Measurements from ENCODE around the gene KLK1.
"Not testable (repeated sequence)": the region's sequence is repeated elsewhere in the genome, so short reads cannot be mapped to it uniquely, and the experiment has no call there.

KLK1 gene

DNA sequence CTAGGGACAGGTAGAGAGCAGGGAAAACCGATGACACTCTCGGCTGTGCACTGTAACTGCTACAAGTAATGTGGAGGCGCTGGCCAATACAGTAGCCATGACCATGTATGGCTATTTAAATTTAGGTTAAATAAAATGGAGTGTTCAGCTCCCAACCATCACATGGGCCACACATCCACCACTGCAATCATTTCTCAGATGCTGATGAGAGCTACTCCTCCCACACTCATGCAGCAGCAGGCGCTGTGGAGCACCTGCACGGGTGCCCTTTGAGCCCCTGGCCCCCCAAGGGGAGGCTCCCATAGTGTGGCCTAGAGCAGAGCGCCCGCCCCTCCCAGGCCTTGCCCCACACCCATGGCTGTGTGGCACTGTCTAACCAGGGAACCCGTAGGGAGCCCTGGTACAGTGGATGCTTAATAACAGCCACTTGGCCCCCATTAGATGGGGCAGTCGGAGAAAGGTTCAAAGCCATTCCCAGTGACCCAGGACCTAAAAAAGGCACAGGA lies 27.4 kb downstream of the KLK1 start:
- H3K4me1 Mint-ChIP-seq = peaks cover 9% of the 10 kb centered on the region
- ATAC-seq (ENCODE audit: low read depth) = no peak

GRCh38 chr19:50795664-50796073 lies 27.9 kb downstream of the KLK1 start:
- Mint-ChIP-seq H3K36me3 (peaks cover 6% of the 10 kb centered on the region), H3K9me3 (no peaks in the 10 kb centered on the region), H3K27me3 (peaks cover 5% of the 10 kb centered on the region), H3K4me1 (peaks cover 11% of the 10 kb centered on the region), H3K27ac (no peak overlapping the region), H3K4me3 (no peak overlapping the region)
- DNase-seq (ENCODE audit: low spot score in 2 of 2) = no peak
- ATAC-seq (ENCODE audit: low read depth) = no peak

More for the DNA sequence above, 27.4 kb downstream of the KLK1 start:
- no peak for DNase-seq (ENCODE audit: low spot score in 2 of 2)
- no peak overlapping the region for H3K27ac Mint-ChIP-seq
- peaks cover 1% of the 10 kb centered on the region for H3K27me3 Mint-ChIP-seq
- H3K4me3 Mint-ChIP-seq = no peak overlapping the region
- peaks cover 10% of the 10 kb centered on the region for H3K36me3 Mint-ChIP-seq
- H3K9me3 Mint-ChIP-seq = no peaks in the 10 kb centered on the region

- no peaks in the 10 kb centered on the region for H3K9me3 Mint-ChIP-seq
- H3K27ac Mint-ChIP-seq = no peak overlapping the region
- DNase-seq (ENCODE audit: low spot score in 2 of 2) (no peak), ATAC-seq (ENCODE audit: low read depth) (no peak)
- no peak overlapping the region for H3K4me3 Mint-ChIP-seq
- H3K4me1 Mint-ChIP-seq = peaks cover 9% of the 10 kb centered on the region
- peaks cover 5% of the 10 kb centered on the region for H3K27me3 Mint-ChIP-seq
- H3K36me3 Mint-ChIP-seq = peaks cover 3% of the 10 kb centered on the region
Measured at GRCh38 chr19:50794876-50795663, 28.5 kb downstream of the KLK1 start.

DNA sequence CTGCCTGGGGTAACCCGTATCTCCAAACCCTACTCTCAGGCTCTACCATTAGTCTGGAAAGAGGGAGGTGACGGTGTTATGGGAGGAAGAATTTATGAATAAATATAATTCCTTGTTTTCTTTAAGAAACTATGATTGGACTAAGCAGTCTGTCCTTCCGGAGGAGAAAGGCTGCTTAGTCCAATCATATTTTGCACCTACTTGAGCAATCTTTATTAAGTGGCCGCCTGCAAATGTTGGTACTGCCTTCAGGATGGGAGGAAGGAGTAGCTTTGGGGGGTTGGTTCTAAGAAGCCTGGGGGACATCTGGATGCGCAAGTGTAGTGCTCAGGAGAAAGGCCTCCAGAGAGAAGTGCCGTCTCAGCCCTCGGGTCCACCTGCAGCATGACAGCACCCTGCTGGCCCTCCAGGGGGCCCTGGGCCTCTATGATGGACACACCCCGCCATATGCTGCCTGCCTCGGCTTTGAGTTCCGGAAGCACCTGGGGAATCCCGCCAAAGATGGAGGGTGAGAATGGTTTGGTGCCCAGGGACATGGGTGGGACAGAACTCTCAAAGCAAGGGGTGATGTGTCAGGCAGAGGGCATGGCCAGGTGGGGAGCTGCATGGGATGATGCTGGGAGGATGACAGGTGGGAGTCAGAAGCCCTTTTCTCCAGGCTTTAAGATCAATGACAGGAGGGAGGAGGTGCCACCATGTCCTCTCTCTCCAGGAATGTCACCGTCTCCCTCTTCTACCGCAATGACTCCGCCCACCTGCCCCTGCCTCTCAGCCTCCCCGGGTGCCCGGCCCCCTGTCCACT lies 29.3 kb downstream of the KLK1 start:
- peaks cover 8% of the 10 kb centered on the region for H3K4me1 Mint-ChIP-seq
- peak overlapping the region; percentile 6 for H3K4me3 Mint-ChIP-seq
- H3K36me3 Mint-ChIP-seq = peaks cover 3% of the 10 kb centered on the region
- H3K27ac Mint-ChIP-seq = peak overlapping the region; percentile 25
- H3K9me3 Mint-ChIP-seq = no peaks in the 10 kb centered on the region
- peaks cover 5% of the 10 kb centered on the region for H3K27me3 Mint-ChIP-seq
- ATAC-seq (ENCODE audit: low read depth) = peak; percentile 77
- no peak for DNase-seq (ENCODE audit: low spot score in 2 of 2)

- Mint-ChIP-seq H3K36me3 (peaks cover 3% of the 10 kb centered on the region), H3K4me3 (no peak overlapping the region), H3K9me3 (no peaks in the 10 kb centered on the region), H3K4me1 (peaks cover 8% of the 10 kb centered on the region), H3K27me3 (peaks cover 5% of the 10 kb centered on the region), H3K27ac (no peak overlapping the region)
- DNase-seq (ENCODE audit: low spot score in 2 of 2) (no peak), ATAC-seq (ENCODE audit: low read depth) (no peak)
Measured at GRCh38 chr19:50793558-50794065, 30.0 kb downstream of the KLK1 start.

DNA sequence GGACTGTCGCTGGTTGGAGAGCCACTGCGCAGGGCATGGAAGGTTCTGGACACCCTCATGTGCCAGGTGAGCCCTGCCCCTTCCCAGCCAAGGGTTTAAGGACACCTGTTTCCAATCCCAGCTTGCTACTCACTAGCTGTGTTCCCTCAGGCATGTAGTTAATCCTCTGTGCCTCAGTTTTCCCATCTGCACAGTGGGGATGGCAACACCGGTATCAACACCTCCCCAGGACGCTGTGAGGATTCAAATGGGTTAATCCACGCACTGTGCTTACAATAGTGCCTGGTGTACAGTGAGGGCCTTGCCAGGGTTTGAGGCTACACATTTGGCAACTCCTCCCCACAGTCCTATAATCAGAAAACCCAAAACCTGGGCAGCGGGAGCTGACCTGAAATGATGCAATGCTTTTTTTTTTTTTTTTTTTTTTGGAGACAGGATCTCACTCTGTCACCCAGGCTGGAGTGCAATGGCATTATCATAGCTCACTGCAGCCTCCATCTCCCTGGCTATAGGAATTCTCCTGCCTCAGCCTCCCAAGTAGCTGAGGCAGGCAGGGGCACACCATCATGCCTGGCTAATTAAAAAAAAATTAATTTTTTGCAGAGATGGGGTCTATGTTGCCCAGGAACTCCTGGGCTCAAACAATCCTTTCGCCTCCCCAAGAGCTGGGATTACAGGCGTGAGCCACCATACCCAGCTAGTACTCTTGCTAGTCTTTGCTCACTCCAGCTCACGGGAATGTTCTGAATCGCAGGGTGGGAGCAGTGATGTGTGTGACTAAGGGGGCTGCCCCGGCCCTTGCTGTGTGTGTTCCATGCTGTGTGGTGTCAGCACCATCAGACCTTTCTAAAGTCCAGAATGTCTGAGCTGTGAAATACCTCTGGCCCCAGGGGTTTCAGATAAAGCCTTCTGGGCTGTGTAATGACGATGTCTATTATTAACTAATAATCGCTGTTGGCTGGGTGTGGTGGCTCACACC lies 31.0 kb downstream of the KLK1 start:
- Mint-ChIP-seq H3K4me3 (no peak overlapping the region), H3K27me3 (peaks cover 5% of the 10 kb centered on the region), H3K27ac (no peak overlapping the region), H3K4me1 (peaks cover 8% of the 10 kb centered on the region), H3K9me3 (no peaks in the 10 kb centered on the region), H3K36me3 (no peaks in the 10 kb centered on the region)
- DNase-seq (ENCODE audit: low spot score in 2 of 2) = no peak
- no peak for ATAC-seq (ENCODE audit: low read depth)

- no peak for ATAC-seq (ENCODE audit: low read depth)
- Mint-ChIP-seq H3K27ac (no peak overlapping the region), H3K9me3 (no peaks in the 10 kb centered on the region)
Measured at GRCh38 chr19:50791594-50792271, 31.9 kb downstream of the KLK1 start.

GRCh38 chr19:50790922-50791467 lies 32.6 kb downstream of the KLK1 start:
- Mint-ChIP-seq H3K27me3 (peaks cover 5% of the 10 kb centered on the region), H3K4me3 (no peak overlapping the region), H3K36me3 (no peaks in the 10 kb centered on the region), H3K27ac (no peak overlapping the region), H3K4me1 (peaks cover 8% of the 10 kb centered on the region), H3K9me3 (no peaks in the 10 kb centered on the region)
- DNase-seq (ENCODE audit: low spot score in 2 of 2) (no peak), ATAC-seq (ENCODE audit: low read depth) (no peak)

More at GRCh38 chr19:50791594-50792271, 31.9 kb downstream of the KLK1 start:
- no peak for DNase-seq (ENCODE audit: low spot score in 2 of 2)
- H3K4me3 Mint-ChIP-seq = no peak overlapping the region
- peaks cover 8% of the 10 kb centered on the region for H3K4me1 Mint-ChIP-seq
- H3K36me3 Mint-ChIP-seq = no peaks in the 10 kb centered on the region
- peaks cover 5% of the 10 kb centered on the region for H3K27me3 Mint-ChIP-seq

DNA sequence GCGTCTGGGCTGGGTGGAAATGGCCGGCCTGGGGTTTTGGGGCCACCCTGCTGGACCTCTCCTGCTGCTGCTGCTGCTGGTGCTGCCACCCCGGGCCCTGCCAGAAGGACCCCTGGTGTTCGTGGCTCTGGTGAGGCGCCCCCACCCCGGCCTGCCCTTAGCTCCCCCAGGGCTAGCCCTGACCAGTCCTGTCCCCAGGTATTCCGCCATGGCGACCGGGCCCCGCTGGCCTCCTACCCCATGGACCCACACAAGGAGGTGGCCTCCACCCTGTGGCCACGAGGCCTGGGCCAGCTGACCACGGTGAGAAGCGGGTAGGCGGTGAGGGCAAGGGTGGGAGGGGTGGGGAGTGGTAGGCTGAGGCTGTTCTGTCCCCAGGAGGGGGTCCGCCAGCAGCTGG lies 33.2 kb downstream of the KLK1 start, which contains the start of gene ACP4:
ACP4 (plus strand) TSS at position 20 of the 400 bp plus-strand sequence; CDS start at position 20, 0 bp downstream.
- H3K9me3 Mint-ChIP-seq = no peaks in the 10 kb centered on the region
- ATAC-seq (ENCODE audit: low read depth) = no peak

DNA sequence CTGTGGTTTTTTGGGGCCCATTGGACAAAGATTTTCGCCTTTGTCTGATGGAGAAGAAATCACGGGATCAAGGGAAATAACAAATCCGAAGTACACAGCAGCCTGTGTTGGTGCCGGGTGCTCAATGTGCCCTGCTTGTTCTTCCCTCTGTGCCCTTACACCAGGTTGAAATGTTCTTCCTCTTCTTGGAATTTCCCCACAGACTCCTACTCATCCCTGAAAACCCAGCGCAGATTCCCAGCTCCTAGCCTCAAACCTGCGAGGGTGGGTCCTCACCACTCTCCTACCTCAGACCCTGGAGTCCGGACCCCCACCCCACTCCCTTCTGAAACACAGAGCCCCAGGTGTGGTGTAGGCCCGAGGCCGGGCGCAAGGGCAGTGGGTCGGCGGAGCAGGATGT lies 38.3 kb downstream of the KLK1 start:
- no peak overlapping the region for H3K4me3 Mint-ChIP-seq
- no peak for ATAC-seq (ENCODE audit: low read depth)
- H3K36me3 Mint-ChIP-seq = no peaks in the 10 kb centered on the region
- H3K9me3 Mint-ChIP-seq = no peaks in the 10 kb centered on the region
- peaks cover 15% of the 10 kb centered on the region for H3K27me3 Mint-ChIP-seq
- H3K27ac Mint-ChIP-seq = no peak overlapping the region
- peaks cover 3% of the 10 kb centered on the region for H3K4me1 Mint-ChIP-seq
- DNase-seq (ENCODE audit: low spot score in 2 of 2) = no peak

More for the DNA sequence above, 33.2 kb downstream of the KLK1 start, which contains the start of gene ACP4:
- H3K27ac Mint-ChIP-seq = no peak within 1 kb of the TSS
- H3K4me1 Mint-ChIP-seq = peaks cover 8% of the 10 kb centered on the region
- DNase-seq (ENCODE audit: low spot score in 2 of 2) = no peak
- H3K4me3 Mint-ChIP-seq = no peak within 1 kb of the TSS
- H3K27me3 Mint-ChIP-seq = peaks cover 7% of the 10 kb centered on the region
- no peaks in the 10 kb centered on the region for H3K36me3 Mint-ChIP-seq

DNA sequence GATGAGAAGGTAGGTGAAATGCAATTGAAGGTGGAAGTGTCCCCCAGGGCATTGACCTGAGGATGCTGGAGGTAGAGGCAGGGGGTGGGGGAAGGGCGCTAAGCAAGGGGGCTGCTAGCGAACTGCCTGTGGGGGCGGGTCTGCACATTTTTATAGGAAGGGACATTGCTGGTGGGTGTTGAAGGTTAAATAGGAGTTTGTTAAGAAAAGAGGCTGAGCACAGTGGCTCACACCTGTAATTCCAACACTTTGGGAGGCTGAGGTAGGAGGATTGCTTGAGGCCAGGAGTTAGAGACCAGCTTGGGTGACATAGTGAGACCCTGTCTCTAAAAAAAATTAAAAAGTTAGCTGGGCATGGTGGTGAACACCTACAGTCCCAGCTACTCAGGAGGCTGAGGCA lies 38.9 kb downstream of the KLK1 start:
- Mint-ChIP-seq H3K9me3 (no peaks in the 10 kb centered on the region), H3K36me3 (no peaks in the 10 kb centered on the region), H3K27ac (no peak overlapping the region), H3K4me3 (no peak overlapping the region), H3K4me1 (peaks cover 3% of the 10 kb centered on the region), H3K27me3 (peaks cover 15% of the 10 kb centered on the region)
- DNase-seq (ENCODE audit: low spot score in 2 of 2) (no peak), ATAC-seq (ENCODE audit: low read depth) (no peak)

GRCh38 chr19:50783848-50784152 lies 39.8 kb downstream of the KLK1 start:
- not testable (repeated sequence) for H3K4me1 Mint-ChIP-seq, H3K4me3 Mint-ChIP-seq

More at GRCh38 chr19:50783848-50784152, 39.8 kb downstream of the KLK1 start:
- not testable (repeated sequence) for DNase-seq (ENCODE audit: low spot score in 2 of 2); H3K36me3 Mint-ChIP-seq; H3K9me3 Mint-ChIP-seq; ATAC-seq (ENCODE audit: low read depth); H3K27ac Mint-ChIP-seq
- peaks cover 23% of the 10 kb centered on the region for H3K27me3 Mint-ChIP-seq

Measured in memory B cell (primary cell).